K562 (cell line): ENCODE measurements around the gene MEGF11. TPM values are rescaled to one million over a fixed set of nuclear protein-coding genes. Genes with fewer than 3 reads are reported as not detected.

Experiments
- ATF4 ChIP-seq: fragments of 450-650 bp; formaldehyde crosslinking; IDR thresholded peaks from 2 replicates; pipeline ENCODE4 v1.4.0; 2022; ENCODE audit warnings: mild to moderate bottlenecking, moderate library complexity
- BDP1 ChIP-seq: IDR thresholded peaks from 3 replicates; pipeline ENCODE4 v1.6.1; 2011; ENCODE audit not compliant: insufficient read length, insufficient read depth
- ELK1 ChIP-seq: sonication (generic); formaldehyde crosslinking; IDR thresholded peaks from 2 replicates; pipeline ENCODE4 v1.8.1; 2022; ENCODE audit warnings: missing genetic modification reagents
- EP400 ChIP-seq: fragments of 450-650 bp; IDR thresholded peaks from 2 replicates; pipeline ENCODE4 v1.6.1; 2017; ENCODE audit warnings: antibody characterized with exemption, mild to moderate bottlenecking, moderate library complexity
- ETV5 ChIP-seq: sonication (generic); formaldehyde crosslinking; IDR thresholded peaks from 2 replicates; pipeline ENCODE4 v1.4.0; 2020; ENCODE audit warnings: low read depth, mild to moderate bottlenecking, missing genetic modification reagents
- FOXK1 ChIP-seq: sonication (generic); formaldehyde crosslinking; IDR thresholded peaks from 2 replicates; pipeline ENCODE4 v1.8.0; 2022; ENCODE audit warnings: missing genetic modification reagents, mild to moderate bottlenecking, borderline replicate concordance
- FOXM1 ChIP-seq, 2 experiments: fragments of 450-650 bp in 1 of 2; sonication (generic) in 1 of 2; formaldehyde crosslinking in 1 of 2; IDR thresholded peaks; 2 replicates each; pipeline versions ENCODE4 v1.6.1 to v1.9.0; 2017 to 2022; ENCODE audit warnings: low read depth in 2 of 2, mild to moderate bottlenecking in 2 of 2, missing genetic modification reagents in 1 of 2, moderate library complexity in 1 of 2
- GTF2E2 ChIP-seq: fragments of 200-800 bp; sonication (Bioruptor generic); IDR thresholded peaks from 2 replicates; pipeline ENCODE4 v1.6.1; 2016; ENCODE audit warnings: missing genetic modification characterization, missing compliant biosample characterization
- MECOM ChIP-seq: fragments of 250-450 bp; sonication (Bioruptor Pico); IDR thresholded peaks from 2 replicates; pipeline ENCODE4 v1.8.0; 2022; ENCODE audit warnings: inconsistent platforms
- MTA3 ChIP-seq: fragments of 450-650 bp; formaldehyde crosslinking; IDR thresholded peaks from 2 replicates; pipeline ENCODE4 v1.6.1; 2017; ENCODE audit warnings: mild to moderate bottlenecking, borderline replicate concordance
- NFE2 ChIP-seq: IDR thresholded peaks from 2 replicates; pipeline ENCODE4 v1.6.1; 2014; ENCODE audit warnings: antibody characterized with exemption, low read depth
- SREBF1 ChIP-seq: fragments of 150-350 bp; IDR thresholded peaks from 2 replicates; pipeline ENCODE4 v1.6.1; 2014; ENCODE audit warnings: antibody characterized with exemption, low read depth, low read length, borderline replicate concordance
- THRB ChIP-seq: fragments of 450-650 bp; formaldehyde crosslinking; conservative IDR thresholded peaks from 2 replicates; pipeline ENCODE4 v1.4.0; 2022; ENCODE audit warnings: mild to moderate bottlenecking, missing genetic modification characterization
- ZKSCAN8 ChIP-seq: fragments of 200-800 bp; sonication (Bioruptor generic); IDR thresholded peaks from 2 replicates; pipeline ENCODE4 v1.6.1; 2016; ENCODE audit warnings: missing genetic modification characterization, missing compliant biosample characterization
- ZNF184 ChIP-seq: sonication (generic); formaldehyde crosslinking; IDR thresholded peaks from 2 replicates; pipeline ENCODE4 v1.5.0; 2020; ENCODE audit warnings: missing genetic modification reagents
- ZNF280A ChIP-seq: fragments of 450-650 bp; IDR thresholded peaks from 2 replicates; pipeline ENCODE4 v1.6.1; 2018; ENCODE audit warnings: mild to moderate bottlenecking, low read depth; ENCODE audit not compliant: partially characterized antibody
- ZSCAN32 ChIP-seq: fragments of 450-650 bp; formaldehyde crosslinking; IDR thresholded peaks from 2 replicates; pipeline ENCODE4 v1.4.0; 2020; ENCODE audit warnings: mild to moderate bottlenecking, moderate library complexity
- polyA plus RNA-seq, 8 experiments: library from polyadenylated mRNA; depleted of rRNA in 4 of 8; stranded (reverse) in 5 of 8; unstranded in 3 of 8; fragments of >200 nt; fragmentation: Nextera tagmentation in 2 of 8; fragmentation: Illumina TruSeq in 1 of 8; extraction: Ambion mirVana in 2 of 8; extraction: Trizol in 1 of 8; gene quantifications; 2 replicates each; pipeline versions ENCODE4 v1.2.1 to v1.2.3, GENCODE V29; 2011 to 2014; ENCODE audit warnings: inconsistent platforms in 1 of 8, missing spikeins in 1 of 8
- total RNA-seq, 7 experiments: library from RNA; depleted of rRNA in 6 of 7; stranded (reverse); fragments of >200 nt in 6 of 7; fragmentation: Illumina TruSeq in 2 of 7; extraction: Trizol in 2 of 7; gene quantifications; 2 replicates each; pipeline versions ENCODE4 v1.2.1 to v1.2.3, GENCODE V29; 2011 to 2021; ENCODE audit warnings: low replicate concordance in 1 of 7

Gene MEGF11
- total and polyA plus RNA-seq, 9 of the 15 experiments (the other 6 are each of a cell fraction or from before 2014, with no cell fraction given) = 0.06 to 0.23 (median 0.20) TPM; not detected in 6

GRCh38 chr15:66292571-66293418 lies 39.2 kb upstream of the MEGF11 start (continued):
- no peak for TF ChIP-seq ZSCAN32 (CRISPR knock-in tag)
- TF ChIP-seq ETV5 (CRISPR knock-in tag) = no peak
- TF ChIP-seq FOXK1 (CRISPR knock-in tag) = no peak
- no peak for TF ChIP-seq MTA3
- TF ChIP-seq GTF2E2 = no peak
- TF ChIP-seq ELK1 (CRISPR knock-in tag) = no peak
- no peak for TF ChIP-seq NFE2
- TF ChIP-seq MECOM (CRISPR knock-in tag) = no peak
- TF ChIP-seq BDP1 = no peak
- TF ChIP-seq SREBF1 = no peak
- 0 out of 2 replicates have a peak, but pooled peaks have one; percentile 26 for TF ChIP-seq EP400
- TF ChIP-seq ZNF184 (CRISPR knock-in tag) = no peak
- TF ChIP-seq ZNF280A = no peak
- no peak for TF ChIP-seq FOXM1 (IDR thresholded peaks at IDR 0.05; ENCODE audit: low read depth)
- TF ChIP-seq FOXM1 (CRISPR knock-in tag; IDR thresholded peaks at IDR 0.05; ENCODE audit: low read depth) = no peak
- no peak for TF ChIP-seq ATF4 (CRISPR knock-in tag)
- no peak for TF ChIP-seq ZKSCAN8 (CRISPR knock-in tag)
- TF ChIP-seq THRB (CRISPR knock-in tag) = no peak
